ENCODE data around the gene MED17.
"Not testable (repeated sequence)": the region's sequence is repeated elsewhere in the genome, so short reads cannot be mapped to it uniquely, and the experiment has no call there.

Gene MED17

GRCh38 chr11:93757924-93758865 is 25.9 kb upstream of the MED17 start:
- DNase-seq (ENCODE audit: low read depth), result no peak

- not testable (repeated sequence) for DNase-seq (ENCODE audit: low read depth)
Measured at GRCh38 chr11:93759123-93759522, 25.0 kb upstream of the MED17 start.

GRCh38 chr11:93761910-93762309 is 22.2 kb upstream of the MED17 start:
- no peak for DNase-seq (ENCODE audit: low read depth)

DNA sequence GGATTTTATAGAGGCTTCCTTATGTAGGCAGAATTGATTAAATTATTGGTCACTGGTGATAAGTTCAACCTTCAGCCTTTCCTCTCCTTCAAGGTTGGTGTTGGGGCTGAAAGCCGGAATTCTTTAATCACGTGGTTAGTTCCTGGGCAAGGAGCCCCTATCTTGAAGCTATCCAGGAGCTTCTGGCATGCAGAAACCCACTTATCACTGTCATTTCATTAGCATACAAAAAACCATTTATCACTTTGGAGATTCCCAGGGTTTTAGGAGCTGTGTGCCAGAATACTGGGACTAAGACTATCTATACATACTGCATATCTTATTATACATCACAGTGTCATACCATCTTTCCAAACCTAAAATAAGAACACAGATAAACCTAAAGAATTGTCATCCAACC is 18.5 kb upstream of the MED17 start:
- DNase-seq (ENCODE audit: low read depth), result no peak

GRCh38 chr11:93766504-93766903 is 17.6 kb upstream of the MED17 start:
- no peak for DNase-seq (ENCODE audit: low read depth)

GRCh38 chr11:93767018-93767417 is 17.1 kb upstream of the MED17 start:
- DNase-seq (ENCODE audit: low read depth), result no peak

DNA sequence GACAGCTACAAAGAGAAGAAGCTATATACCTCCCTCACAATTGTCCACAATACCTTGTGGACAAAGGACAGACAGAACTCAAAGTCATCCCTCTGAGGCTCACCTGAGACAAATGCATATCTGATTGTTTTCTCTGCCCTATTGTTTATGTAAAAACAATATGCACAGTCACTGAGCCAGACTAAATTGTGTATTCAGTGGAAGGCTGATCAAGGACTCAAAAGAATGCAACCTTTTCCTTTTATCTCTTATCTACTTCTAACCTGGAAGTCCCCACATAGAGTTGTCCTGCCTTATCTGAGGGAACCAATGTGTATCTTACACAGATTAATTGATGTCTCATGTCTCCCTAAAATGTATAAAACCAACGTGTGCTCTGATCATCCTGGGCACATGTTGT is 13.9 kb upstream of the MED17 start:
- DNase-seq (ENCODE audit: low read depth), result no peak

DNA sequence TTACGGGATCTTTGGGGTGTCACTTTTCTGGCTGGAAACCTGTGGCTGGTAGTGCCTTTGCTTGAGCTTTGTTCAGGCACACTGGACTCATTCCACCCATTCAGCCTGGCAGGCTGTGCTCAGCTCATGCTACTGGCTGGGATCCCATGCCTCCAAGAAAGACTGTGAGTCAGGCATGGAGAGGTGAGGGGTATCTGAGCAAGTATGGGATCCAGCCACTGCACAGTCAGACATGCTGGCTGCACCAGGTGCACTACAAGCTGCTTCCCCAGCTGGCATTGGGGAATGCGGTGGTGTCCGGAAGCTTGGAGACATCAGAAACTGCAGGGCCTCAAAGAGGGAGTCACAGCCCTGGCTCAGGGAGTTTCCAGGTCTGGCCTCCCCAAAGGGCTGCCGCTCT is 12.0 kb upstream of the MED17 start:
- DNase-seq (ENCODE audit: low read depth), result no peak

GRCh38 chr11:93773045-93773477 is 11.0 kb upstream of the MED17 start:
- DNase-seq (ENCODE audit: low read depth), result no peak

GRCh38 chr11:93773601-93774200 is 10.4 kb upstream of the MED17 start:
- no peak for DNase-seq (ENCODE audit: low read depth)

GRCh38 chr11:93774560-93774959 is 9.5 kb upstream of the MED17 start:
- DNase-seq (ENCODE audit: low read depth), result not testable (repeated sequence)

DNA sequence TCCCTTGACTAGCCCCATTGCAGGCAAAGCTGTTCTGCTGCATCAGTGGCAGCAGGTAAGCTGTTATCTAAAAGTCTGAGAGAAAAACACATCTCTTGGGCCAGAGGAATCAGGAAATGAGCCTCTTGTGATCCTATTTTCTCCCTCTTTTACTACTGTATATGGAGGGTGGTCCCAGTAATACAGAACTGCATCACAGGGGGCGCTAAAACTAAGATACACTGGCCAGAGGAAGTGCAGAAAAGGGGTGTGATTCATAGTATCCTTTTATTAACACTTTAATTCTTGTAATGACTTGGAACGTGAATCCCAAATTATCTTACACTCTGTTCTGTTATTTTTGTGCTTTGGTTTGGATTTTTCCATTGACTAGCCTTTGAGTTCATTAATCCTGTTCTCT is 8.8 kb upstream of the MED17 start:
- DNase-seq (ENCODE audit: low read depth), result no peak

GRCh38 chr11:93783362-93783761 is 720 bp upstream of the MED17 start:
- DNase-seq (ENCODE audit: low read depth), result no peak

DNA sequence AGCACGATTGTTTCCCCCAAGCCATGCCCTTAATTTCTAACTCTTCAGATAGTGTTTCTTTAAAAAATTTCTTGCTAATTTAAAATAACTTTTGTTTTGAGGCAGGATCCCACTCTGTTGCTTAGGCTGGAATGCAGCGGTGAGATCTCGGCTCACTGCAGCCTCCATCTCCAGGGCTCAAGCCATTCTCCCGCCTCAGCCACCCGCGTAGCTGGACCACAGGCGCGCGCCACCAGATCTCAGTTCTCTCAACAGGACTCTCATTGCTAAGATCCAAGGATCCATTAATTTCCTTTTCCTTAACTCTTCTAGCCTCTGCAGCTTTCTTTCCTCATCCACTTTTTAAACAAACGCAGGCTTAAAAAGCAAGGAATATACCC is 327 bp upstream of the MED17 start:
- no peak for DNase-seq (ENCODE audit: low read depth)

GRCh38 chr11:93784935-93785360 is 866 bp downstream of the MED17 start:
- DNase-seq (ENCODE audit: low read depth), result no peak

DNA sequence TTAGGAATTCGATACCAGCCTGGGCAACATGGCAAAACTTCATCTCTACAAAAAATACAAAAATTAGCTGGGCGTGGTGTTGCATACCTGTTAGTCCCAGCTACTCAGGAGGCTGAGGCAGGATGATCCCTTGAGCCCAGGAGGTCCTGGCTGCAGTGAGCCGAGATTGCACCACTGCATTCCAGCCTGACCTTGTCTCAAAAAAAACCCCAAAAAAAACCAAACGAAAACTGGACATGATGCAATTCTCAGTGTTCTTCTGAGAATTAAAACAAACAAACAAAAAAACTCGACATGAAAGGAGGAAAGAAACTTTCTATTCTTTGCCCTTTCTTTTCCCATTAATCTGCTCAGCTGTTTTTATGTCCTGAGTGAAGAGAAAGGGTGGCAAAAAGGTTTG is 7.4 kb downstream of the MED17 start:
- no peak for DNase-seq (ENCODE audit: low read depth)

DNA sequence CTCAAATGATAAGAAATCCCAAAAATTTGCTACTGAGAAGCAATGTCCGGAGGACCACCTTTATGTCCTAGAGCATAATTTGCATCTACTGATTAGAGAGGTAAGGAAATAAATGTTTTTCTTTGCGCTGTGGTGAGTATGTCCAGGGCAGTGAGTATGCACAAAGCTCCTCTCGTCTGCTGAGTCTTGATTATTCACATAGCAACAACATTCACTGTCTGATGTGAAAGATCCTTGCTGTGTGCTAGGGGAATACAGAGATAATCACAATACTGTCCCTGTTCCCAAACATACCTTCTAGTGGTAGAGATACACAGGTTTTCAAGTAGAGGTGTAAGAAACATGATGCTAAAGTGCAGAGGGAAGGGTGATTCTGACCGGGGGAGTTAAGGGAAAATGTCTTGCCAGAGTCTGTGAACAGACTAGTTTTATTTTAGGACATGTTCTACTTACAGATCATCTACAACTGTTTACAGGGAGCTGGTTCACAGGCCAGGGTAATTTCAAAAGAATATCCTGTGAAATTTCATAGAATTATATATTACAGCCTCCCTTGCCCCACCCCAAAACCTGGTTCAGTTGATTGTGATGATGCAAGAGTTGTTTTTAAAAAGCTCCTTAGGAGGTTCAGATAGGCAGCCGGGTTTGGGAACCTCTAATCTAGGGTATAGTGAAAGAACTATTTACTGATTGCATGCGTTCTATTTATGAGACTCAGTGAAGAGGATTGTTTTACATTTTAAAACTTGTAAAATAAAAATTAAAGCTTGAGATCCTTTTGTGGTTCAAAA is 12.6 kb downstream of the MED17 start:
- DNase-seq (ENCODE audit: low read depth), result no peak

GRCh38 chr11:93801366-93801765 is 17.3 kb downstream of the MED17 start:
- no peak for DNase-seq (ENCODE audit: low read depth)

- DNase-seq (ENCODE audit: low read depth), result no peak
Measured at GRCh38 chr11:93804879-93805278, 20.8 kb downstream of the MED17 start.

DNA sequence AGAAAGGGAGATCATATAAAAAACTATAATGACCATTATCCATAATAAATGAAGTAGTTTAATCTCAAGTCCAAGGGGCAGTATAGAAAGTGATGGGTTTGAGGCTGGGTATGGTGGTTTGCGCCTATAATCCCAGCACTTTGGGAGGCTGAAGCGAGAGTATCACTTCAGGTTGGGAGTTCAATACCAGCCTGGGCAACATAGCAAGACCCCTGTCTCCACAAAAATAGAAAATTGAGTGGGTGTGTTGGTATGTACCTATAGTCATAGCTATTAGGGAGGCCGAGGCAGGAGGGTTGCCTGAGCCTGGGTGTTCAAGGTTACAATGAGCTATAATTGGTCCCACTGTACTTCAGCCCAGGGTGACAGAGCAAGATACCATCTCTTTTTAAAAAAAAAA is 23.9 kb downstream of the MED17 start:
- DNase-seq (ENCODE audit: low read depth), result no peak

DNA sequence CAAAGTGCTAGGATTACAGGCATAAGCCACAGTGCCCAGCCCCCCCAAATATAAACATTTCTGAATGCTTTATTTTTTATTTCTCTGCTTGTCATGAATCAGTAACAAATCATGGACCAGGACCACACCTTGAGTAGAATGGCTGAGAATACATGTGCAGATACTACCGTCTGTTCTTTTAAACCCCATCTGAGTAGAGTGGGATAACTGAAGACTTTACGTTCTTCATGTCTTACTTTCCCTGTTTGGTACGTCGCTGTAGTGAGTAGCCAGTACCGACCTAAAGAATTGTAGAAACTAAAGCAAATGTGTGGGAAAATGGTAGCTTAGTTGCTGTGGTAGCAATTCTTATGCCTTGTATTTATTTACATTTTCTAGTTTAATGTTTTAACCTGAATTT is 29.9 kb downstream of the MED17 start:
- DNase-seq (ENCODE audit: low read depth), result no peak

DNA sequence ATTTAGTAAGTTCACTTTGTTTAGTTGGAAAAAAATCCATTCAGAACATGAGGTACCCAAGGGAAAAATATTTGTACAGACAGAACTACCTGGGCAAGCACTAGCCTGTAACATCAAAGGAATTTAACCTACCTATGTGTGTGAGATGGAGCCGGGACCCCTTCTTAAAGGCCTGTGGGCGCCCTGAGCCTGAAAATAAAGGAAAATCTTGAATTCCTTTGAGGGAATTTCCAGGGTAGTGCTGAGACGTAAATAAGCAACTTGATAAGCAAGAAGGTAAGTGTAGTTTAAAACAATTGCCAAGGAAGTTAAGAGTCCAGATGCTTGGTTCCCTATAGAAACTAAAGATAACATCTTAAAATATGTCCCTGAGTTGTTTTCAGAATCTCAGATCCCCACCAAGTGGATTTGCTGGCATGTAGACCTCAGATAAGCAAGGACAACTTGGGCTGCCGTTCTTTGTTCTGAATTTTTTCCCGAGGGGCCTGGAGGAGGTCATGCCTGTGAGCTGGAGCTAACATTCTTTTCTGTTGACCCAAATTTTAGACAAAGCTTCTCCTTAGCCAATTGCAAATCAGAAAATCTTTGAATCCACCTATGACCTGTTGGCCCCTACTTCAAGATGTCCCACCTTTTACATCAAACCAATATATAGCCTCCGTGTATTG is 31.0 kb downstream of the MED17 start:
- DNase-seq (ENCODE audit: low read depth), result no peak

Data from activated gamma-delta T cell treated with anti-CD3 and anti-CD28 coated beads, Interleukin-2, amount 50 U/mL, for 16 hours (primary cell).